Right lobe of liver (tissue), 4 donors: Measurements from ENCODE around the gene FGF3.

Experiments used
- CTCF ChIP-seq, 4 donors: fragments of 200-600 bp in 3 of 4; fragments of 450-650 bp in 1 of 4; IDR thresholded peaks; one replicate each; pipeline versions ENCODE4 v1.5.1 to v1.8.0; 2016 to 2022; ENCODE audit warnings: antibody characterized with exemption in 4 of 4, mild to moderate bottlenecking in 2 of 4
- POLR2A ChIP-seq: fragments of 450-650 bp; IDR thresholded peaks from one replicate; pipeline ENCODE4 v1.6.1; 2017; ENCODE audit warnings: antibody characterized with exemption, mild to moderate bottlenecking
- donor health status: DM: no; HTN: no; CAD: no.
- donor health status: DM: no; HTN: no; CAD: no.
- donor health status: DM: no; HTN: yes; CAD: no.

GRCh38 chr11:69773626-69774353 is 45.4 kb downstream of the FGF3 start:
- TF ChIP-seq CTCF (IDR thresholded peaks at IDR 0.05) (no peak), POLR2A (no peak)
